HG03378 (cell line): ENCODE measurements around the gene NAGPA.

Experiments used
- ATAC-seq: cut with Tn5 transposase; IDR thresholded peaks from one replicate; pipeline ENCODE4 v1.9.1; 2021; ENCODE audit warnings: mild to moderate bottlenecking, moderate library complexity; ENCODE audit not compliant: unreplicated experiment

The NAGPA gene

DNA sequence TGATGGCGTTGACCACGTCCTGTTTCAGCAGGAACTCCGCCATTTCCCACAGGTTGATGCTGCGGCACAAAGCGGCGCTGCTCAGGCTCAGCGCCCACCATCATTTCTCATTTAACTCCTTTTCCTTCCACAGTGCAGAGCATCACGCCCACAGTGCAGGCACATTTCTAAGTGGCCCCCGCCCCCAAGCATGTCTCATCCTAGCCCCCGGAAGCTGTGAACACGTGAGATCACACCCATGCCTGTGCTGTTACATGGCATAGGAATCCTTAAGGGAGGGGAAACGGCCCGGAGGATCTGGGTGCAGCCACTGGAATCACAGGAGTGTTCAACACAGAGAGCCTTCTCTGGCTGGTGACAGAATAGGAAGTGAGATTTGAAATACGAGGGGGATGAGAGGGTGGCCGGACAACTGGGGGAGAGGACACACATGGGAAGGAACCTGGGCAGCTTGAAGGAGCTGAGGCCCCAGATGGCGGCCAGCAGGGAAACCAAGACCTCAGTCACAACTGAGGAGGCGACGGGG lies 4.7 kb downstream of the NAGPA start:
- no peak for ATAC-seq

DNA sequence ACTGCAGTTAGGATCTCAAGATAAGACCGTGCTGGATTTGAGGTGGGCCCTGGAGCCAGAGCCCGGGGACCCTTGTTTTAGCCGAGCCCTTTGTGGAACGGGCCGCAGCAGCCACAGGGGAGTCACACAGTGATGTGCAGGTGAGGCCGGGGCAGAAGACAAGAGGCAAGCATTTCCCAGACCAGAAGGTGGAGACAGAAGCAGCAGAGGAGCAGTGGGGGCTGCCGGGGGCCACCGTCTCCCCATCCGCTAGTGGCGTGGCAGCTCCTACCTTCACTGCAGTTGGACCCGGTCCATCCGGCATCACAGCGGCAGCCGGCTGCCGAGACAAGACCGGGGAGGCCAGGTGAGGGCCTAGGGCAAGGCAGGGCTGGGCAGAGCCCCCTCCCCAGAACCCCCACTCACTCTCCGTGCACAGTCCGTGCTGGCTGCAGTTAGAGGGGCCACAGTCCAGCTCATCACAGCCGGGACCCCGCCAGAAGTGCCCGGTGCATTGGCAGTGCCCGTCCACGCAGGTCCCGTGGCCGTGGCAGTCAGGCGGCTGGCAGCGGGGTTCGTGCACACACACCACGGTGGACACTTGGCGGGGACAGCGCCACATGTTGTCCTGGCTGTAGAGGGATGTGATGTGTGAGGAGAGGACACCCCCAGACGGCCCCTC lies 6.0 kb downstream of the NAGPA start:
- ATAC-seq, result no peak

DNA sequence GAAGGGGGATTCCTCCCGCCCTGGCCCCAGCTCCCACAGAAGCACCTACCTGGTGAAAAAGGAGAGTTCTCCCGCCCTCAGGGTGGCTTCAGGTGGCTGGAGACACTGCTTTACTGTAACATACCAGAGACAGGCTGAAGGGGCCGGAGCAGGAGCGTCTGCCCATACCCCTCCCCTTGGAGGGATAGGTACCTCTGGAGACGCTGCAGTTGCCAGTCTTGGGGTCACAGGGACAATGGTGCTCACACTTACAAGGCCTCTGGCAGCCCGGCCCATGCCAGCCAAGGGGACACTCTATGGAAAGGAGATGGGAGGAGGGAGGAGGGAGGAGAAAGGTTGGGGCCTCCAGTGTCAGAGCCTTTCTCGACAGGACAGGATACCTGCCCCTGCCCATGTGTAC lies 6.6 kb downstream of the NAGPA start:
- ATAC-seq, result no peak

DNA sequence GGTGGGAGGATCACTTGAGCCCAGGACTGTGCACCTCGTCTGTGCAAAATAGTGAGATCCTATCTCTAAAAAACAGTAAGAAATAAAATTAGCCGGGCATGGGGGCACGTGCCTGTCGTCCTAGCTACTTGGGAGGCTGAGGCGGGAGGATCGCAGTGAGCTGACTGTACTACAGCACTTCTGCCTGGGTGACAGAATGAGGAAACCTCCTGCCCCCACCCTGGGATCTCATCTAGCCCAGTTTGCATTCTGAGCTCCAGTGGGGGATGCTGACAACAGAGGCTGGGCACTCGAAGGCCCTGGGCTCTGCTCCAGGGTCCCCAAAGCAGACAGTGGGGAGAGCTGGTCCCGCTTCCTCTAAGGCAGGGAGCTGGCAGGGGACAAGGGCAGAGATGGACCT lies 7.1 kb downstream of the NAGPA start:
- no peak for ATAC-seq

DNA sequence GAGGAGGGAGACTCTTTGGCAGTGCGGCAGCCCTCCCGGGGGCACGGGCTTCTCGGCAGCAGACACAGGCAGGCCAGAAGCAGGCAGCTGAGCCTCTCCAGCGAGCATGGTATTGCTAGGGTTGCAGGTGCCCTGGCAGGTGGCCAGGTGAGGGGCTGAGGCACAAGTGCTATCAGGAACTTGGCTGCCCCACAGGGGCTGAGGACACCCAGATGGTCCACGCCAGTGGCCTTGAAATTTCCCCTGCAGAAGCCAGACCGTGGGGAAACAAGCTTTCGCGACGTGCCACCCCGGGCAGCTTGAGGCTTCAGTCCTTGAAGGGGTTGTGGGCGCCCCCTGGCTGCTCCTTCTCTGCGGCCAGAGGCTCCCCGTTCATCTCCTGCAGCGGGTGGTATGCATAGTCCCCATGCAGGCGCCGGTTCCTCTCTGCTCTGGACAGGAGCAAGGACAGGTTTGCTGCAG lies 8.5 kb downstream of the NAGPA start:
- ATAC-seq, result no peak

DNA sequence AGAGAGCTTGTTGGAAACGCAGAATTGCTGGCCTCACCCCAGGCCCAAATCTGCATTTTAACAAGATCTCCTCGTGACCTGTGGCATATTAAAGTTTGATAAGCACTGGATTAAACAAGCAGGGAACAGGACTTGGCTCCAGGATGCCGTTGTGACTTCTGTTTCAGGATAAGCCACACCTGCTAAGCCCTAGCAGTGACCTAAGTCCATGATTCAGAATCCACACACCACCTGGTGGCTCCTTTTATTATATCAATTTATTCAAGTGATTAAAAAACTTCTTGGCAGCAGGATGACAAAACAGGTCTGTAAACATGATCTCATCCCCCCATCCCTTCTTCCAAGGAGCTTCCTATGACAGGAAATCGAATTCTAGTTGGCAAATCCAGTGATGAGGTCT lies 9.1 kb downstream of the NAGPA start:
- ATAC-seq, result no peak

DNA sequence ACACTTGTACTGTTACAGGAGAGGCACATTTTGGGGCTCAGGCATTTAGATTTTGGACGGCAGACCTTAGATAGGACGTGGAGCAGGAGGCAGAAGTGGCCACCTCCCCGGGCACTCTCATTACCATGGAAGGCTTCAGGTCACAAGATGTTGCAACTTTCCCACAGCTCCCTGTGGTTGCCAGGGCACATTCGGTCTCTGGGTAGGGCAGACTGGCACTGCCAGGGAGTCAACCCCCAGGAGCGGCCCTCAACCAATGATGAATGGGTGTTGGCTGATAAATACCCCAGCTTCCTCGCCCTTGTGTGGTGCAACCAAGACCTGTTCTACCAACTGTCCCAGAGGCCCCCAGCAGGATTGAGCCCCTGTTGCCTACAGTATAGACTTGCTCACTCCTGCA lies 11.2 kb downstream of the NAGPA start:
- ATAC-seq, result no peak

DNA sequence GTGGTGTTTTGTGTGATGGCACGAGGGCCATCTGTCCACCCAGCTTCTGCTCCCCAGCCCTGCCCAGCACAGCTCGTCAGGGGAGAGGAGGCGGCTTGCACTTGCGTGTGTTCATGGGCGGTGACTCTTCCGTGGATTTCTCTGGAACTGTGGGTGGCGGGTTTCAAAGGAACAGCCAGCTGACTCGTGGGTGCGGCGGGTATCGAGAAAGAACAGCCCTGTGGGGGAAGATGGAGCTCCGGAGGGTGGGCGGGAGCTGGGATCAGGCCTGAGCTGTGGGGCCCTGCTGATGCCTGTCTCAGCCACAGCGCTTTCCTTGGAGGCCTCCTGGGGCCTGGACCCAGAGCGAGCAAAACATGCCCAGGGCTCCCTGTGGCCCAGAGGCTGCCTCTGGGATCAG lies 13.2 kb downstream of the NAGPA start:
- no peak for ATAC-seq

DNA sequence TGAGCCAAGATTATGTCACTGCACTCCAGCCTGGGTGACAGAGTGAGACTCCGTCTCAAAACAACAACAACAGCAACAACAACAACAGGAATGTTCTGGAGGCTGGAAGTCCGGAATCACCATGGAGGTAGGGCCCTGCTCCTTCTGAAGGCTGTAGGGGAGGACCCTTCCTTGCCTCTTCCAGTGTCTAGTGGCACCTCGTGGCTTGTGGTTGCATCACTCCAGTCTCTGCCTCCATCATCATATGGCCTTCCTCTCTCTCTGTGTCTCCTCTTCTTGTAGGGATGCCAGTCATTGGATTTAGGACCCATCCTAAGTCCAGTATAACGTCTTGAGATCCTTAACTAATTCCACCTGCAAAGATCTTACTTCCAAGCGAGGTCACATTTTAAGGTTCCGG lies 14.0 kb downstream of the NAGPA start:
- no peak for ATAC-seq

DNA sequence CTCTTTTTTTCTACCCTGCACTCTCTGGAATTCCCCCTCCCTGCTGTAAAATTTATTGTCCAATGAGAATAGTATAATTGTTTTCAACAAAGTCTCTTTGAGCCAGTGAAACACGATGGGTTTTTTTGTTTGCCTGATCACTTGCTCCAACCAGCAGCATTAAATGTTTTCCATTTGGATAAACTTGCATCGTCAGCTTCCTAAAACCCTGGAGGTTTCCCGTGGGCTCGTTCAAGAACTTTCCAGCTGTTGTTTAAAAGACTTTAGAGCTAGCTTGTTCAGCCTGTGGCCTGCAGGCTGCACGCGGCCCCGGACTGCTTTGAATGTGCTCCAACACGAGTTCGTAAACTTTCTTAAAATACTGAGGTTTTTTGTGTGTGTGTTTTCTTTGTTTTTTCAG lies 14.9 kb downstream of the NAGPA start:
- ATAC-seq, result no peak

DNA sequence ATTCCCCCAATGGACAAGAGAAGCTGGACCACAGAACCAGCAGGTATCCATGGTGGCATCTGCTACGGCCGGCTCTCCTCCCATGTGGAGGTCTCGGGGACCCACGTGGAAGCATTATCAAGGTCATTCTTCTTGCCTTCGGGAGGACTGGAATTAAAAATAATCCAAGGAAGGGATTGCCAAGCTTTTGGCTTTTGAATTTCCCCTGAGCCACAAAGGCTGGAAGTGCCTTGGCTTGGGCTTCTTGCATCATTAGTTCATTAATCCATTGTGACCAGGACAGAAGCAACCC lies 16.1 kb downstream of the NAGPA start:
- no peak for ATAC-seq

DNA sequence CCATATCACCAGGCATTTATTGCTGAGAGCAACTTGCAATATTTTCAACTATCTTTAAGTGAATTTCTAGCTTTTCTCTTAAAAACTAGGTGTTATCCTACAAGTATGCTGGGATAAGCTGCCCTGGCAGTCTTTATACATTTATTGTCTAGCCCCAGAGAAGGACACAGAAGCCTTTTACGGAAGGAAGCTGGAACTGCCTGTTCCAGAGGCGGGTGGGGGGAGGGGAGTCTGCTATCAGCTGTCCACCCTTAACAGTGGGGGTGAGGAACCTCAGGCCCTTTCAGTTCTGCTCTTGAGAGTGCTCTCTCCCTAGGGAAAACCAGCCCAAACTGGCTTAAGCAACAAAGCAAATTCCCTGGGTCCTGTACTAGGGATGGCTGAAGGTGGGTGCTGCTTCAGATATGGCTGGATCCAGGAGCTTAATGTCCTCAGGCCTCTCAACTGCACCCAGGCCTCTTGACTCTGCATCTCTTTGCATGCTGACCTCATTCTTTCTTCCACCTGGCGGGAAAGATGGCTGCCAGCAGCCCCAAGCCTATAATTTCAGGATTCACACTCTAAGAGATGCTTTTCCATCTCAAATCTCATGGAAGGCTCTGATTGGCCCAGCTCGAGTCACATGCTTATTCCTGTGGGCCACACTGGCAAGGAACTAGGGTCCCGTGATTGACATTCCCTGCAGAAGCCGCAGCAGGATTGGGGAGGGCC lies 16.6 kb downstream of the NAGPA start:
- no peak for ATAC-seq

DNA sequence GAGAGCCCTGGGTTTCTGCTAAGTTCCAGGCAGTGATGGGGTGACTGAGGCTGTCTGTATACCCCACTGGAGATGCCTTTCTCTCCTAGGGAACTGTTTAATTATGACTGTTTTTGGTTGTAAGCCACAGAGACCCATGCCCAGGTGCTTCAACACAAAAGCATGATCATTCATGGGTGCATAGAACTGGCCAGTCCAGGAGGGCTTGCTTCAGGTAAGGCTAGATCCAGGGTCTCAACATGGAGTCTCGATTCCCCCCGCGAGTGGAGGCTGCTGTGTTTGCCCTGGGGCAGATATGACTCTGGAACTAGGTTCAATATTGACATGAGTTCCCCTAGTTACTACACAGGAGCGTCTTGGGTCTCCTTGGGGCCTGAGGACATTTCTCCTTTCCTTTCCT lies 17.8 kb downstream of the NAGPA start:
- no peak for ATAC-seq

DNA sequence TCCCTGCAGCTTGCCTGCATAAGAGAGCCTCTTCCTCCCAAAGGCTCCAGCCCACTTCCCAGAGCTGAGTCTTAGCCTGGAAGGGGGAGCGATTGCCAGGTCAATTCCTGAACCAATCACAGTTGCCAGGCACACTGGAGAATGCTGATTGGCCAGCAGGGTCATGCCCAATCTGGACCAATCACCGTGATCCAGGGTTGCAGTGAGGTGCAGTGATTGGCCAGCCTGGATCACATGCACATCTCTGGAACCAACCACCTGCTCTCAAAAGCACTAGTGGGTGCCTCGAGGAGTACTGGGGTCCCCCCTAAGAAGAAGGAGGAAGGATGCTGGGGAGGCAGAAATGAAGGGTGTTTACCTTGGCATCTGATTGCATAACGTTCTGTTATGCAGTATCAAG lies 18.4 kb downstream of the NAGPA start:
- no peak for ATAC-seq

DNA sequence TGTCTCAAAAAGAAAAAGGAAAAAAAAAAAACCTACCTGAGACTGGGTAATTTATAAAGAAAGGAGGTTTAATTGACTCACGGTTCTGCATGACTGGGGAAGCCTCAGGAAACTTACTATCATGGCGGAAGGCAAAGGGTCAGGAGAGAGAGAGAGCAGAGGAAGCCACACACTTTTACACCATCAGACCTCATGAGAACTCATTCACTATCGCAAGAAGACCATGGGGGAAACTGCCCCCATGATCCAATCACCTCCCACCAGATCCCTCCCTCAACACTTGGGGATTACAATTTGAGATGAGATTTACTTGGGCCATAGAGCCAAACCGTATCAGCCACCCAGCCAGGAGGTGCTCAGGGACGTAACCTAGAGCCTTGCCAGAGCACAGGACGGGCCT lies 20.8 kb downstream of the NAGPA start:
- ATAC-seq, result no peak

DNA sequence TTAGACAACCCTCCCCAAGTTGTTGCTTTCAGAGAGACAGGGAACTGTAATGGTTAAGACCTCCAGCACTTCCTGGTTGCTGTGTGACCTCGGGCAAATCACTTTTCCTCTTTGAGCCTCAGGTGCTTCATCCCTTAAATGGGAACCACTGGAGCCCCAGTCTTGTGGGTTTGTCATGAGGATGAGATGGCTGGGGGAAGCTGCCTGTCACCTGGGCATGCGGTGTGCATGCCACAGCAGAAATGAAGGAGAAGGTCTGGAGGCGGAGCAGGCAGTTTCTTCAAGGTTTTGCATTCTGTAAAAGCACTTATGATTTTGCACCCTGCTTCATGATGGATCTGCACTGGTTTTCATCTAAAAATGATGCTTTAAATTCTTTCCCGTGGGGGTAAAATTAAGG lies 22.1 kb downstream of the NAGPA start:
- ATAC-seq, result no peak

DNA sequence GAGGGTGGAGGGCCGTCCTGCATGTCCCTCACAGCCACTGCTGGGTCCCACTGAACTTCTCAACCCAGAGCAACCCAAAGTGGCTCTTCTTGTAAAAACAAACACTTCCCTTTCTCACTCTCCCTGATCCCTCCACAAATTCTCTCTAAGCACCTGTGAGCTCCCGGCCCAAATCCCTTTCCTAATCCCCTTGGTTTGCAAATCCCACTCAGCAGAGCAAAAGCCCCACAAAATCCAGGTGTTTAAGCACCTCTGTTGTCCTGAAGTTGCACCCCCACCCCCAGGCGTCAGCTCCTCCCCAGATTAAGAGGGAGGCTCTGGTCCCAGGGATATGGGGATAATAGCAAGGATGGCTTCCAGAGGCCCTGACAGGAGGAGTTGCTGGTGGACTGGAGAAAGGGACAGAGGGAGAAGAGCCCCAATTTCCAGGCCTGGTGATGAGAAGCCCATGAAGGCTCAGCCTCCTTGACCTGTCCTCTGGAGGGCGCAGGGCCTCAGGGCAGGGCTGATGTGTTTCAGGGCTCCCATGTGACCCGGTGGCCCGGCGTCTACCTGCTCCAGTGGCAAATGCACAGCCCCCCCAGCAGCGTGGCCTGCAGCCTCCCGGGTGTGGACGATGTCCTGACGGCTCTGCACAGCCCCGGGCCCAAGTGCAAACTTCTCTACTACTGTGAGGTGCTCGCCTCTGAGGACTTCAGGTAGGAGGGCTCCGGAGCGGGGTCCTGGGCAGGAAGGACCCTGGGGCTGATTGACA lies 23.0 kb downstream of the NAGPA start:
- no peak for ATAC-seq

DNA sequence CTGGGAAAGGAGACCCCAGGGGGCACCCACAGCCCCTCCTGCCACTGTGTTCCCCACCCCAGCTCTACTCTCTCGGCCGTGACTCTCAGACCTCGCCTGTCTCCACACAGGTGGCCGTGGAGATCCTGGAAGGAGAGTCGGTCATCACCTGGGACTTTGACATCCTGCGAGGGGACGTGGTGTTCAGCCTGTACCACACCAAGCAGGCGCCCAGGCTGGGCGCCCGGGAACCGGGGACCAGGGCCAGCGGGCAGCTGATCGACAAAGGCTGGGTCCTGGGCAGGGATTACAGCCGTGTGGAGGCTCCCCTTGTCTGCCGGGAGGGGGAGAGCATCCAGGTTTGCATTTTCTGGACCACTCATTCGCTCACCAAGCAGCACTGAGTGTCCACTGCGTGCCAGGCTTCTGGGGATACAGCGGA lies 25.4 kb downstream of the NAGPA start:
- no peak for ATAC-seq

DNA sequence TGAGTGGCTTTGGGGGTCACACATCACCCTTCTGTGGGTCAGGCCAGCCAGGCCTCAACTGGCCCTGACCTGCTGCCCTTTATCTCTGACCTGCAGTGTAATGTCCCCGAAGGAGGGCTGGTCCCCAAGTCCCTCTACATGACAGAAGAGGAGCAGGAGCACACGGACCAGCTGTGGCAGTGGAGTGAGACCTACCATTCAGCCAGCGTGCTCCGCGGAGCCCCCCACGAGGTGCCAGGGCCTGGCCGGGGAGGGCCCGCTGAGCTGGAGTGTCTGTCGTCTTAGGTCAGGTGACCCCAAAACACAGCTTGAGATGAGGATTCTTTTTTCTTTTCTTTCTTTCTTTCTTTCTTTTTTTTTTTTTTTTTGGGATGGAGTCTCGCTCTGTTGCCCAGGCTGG lies 26.5 kb downstream of the NAGPA start:
- ATAC-seq, result no peak

DNA sequence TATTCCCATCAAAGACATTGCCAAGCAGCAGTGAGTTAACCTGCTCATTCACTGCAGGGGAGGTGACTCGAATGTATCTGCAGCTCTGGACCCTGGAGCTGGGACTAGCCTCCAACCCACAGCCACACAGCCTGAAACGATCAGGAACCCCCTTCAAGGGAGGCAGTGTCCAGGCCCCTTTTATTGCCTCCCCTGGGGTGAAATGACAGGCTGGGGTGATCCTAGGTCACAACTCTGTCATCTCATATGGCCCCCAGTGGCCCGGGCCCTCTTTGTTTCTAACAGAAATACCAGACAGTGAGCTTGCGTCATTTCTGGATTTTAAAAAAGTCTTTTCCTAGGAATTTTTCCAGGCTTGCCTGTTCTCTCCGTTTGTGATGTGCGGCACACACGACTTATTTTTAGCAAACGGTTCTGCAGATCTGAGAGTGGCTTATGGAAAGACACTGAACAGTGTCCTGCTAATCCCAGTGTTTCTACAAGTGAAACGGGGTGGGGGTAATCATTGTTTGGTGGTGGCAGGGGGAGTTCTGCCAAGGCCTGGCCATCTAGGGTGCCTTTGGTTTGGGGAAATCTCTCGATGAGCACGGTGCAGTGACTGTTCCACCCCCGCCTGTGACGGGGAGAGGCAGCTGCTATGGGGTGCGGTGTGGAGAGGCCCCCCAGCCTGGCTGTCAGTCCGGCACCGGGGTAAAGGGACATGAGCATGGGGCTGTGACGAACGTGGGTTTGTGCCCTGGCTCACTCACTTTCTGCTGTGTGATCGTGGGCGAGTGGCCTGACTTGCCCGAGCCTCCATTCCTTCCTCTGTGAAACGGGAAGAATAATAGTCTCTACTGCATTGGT lies 27.2 kb downstream of the NAGPA start:
- ATAC-seq, result no peak

DNA sequence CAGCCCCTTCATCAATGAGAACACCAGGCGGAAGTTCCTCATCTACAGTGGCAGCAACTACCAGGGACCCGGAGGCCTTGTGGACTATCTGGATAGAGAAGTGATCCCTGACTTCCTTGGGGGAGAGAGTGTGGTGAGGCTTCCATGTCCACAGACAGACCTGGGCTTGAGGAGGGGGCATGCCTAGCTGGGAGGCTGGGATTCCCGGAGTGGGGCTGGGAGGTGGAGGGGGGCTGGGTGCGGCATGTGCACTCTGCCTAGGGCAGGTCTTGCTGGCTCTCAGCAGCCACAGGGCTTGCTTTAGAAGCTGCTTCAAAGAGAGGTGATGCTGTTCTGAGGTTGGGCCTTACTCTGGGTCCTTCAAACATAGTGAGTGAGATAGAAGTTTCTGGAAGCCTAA lies 27.8 kb downstream of the NAGPA start:
- no peak for ATAC-seq
